ENCODE data around the gene RHBDD2.

DNA sequence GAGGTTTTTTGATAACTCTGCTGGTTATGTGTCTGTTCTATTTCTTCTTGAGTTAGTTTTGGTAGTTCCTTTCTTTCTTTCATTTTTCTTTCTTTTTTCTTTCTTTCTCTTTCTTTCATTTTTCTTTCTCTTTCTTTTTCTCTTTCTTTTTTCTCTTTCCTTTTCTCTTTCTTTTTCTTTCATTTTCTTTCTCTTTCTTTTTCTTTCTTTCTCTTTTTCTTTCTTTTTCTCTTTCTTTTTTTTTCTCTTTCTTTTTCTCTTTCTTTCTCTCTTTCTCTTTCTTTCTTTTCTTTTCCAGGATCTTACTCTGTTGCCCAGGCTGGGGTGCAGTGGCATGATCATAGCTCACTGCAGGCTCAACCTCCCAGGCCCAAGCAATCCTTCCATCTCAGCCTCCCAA is 20.4 kb upstream of the RHBDD2 start:
- no peak for TF ChIP-seq RAD51 (IDR thresholded peaks at IDR 0.05)
- no peak for TF ChIP-seq JUNB (IDR thresholded peaks at IDR 0.05)
- TF ChIP-seq, protein P1, sequence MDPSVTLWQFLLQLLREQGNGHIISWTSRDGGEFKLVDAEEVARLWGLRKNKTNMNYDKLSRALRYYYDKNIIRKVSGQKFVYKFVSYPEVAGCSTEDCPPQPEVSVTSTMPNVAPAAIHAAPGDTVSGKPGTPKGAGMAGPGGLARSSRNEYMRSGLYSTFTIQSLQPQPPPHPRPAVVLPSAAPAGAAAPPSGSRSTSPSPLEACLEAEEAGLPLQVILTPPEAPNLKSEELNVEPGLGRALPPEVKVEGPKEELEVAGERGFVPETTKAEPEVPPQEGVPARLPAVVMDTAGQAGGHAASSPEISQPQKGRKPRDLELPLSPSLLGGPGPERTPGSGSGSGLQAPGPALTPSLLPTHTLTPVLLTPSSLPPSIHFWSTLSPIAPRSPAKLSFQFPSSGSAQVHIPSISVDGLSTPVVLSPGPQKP (IDR thresholded peaks at IDR 0.05; ENCODE audit: low read depth, low read length) = no peak
- TF ChIP-seq, protein P2, sequence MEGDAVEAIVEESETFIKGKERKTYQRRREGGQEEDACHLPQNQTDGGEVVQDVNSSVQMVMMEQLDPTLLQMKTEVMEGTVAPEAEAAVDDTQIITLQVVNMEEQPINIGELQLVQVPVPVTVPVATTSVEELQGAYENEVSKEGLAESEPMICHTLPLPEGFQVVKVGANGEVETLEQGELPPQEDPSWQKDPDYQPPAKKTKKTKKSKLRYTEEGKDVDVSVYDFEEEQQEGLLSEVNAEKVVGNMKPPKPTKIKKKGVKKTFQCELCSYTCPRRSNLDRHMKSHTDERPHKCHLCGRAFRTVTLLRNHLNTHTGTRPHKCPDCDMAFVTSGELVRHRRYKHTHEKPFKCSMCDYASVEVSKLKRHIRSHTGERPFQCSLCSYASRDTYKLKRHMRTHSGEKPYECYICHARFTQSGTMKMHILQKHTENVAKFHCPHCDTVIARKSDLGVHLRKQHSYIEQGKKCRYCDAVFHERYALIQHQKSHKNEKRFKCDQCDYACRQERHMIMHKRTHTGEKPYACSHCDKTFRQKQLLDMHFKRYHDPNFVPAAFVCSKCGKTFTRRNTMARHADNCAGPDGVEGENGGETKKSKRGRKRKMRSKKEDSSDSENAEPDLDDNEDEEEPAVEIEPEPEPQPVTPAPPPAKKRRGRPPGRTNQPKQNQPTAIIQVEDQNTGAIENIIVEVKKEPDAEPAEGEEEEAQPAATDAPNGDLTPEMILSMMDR (IDR thresholded peaks at IDR 0.05 in 2 of 3, conservative IDR thresholded peaks at IDR 0.05 in 1 of 3; ENCODE audit: control insufficient read depth in 2 of 3, extremely low read depth in 1 of 3, insufficient read depth in 1 of 3, low read depth in 3 of 3, low read length in 3 of 3) = no peak
- no peak for TF ChIP-seq POLR2AphosphoS5 (IDR thresholded peaks at IDR 0.05; ENCODE audit: low read length)
- TF ChIP-seq BRCA1 (IDR thresholded peaks at IDR 0.05; ENCODE audit: low read depth, low read length) = no peak
- no peak for TF ChIP-seq JUND (IDR thresholded peaks at IDR 0.05; ENCODE audit: low read depth, low read length)
- no peak for TF ChIP-seq SMC3 (IDR thresholded peaks at IDR 0.05; ENCODE audit: borderline replicate concordance, low read length)
- TF ChIP-seq NR2C1 (IDR thresholded peaks at IDR 0.05) = no peak
- TF ChIP-seq NR2C2 (IDR thresholded peaks at IDR 0.05; ENCODE audit: borderline replicate concordance, control insufficient read depth, insufficient read length, low read depth) = no peak
- no peak for TF ChIP-seq EZH2 (IDR thresholded peaks at IDR 0.05; ENCODE audit: borderline replicate concordance, control insufficient read depth, low read depth, low read length)
- TF ChIP-seq HDGF (IDR thresholded peaks at IDR 0.05) = no peak

Measured in GM12878 (cell line).